ENCODE results near the gene ZFHX3. TPM values are rescaled to one million over a fixed set of nuclear protein-coding genes. Genes with fewer than 3 reads are reported as not detected.

ZFHX3 gene
- total and polyA plus RNA-seq, 2 donors (not counting 3 experiments of a cell fraction or from before 2014, with no cell fraction given) = 3.7 to 18.8 TPM

GRCh38 chr16:72833969-72834368 lies 214.0 kb downstream of the ZFHX3 start:
- ChIA-PET POLR2A (interaction anchor here (0.6 kb wide), 1 partner anchor 235 kb away, joined by 3 read pairs; no protein-coding TSS in a partner anchor), CTCF (interaction anchor here (1.8 to 3.3 kb wide), 6 partner anchors 10 to 363 kb away, joined by 5 to 50 read pairs (median 22); partner anchors contain the start of gene ZFHX3)
- FAIRE-seq (no peak), DNase-seq (ENCODE audit: low read depth, low spot score) (no peak)
- H3K9me1 ChIP-seq (replicated peaks; ENCODE audit: control insufficient read depth, extremely low read depth, insufficient read depth, low read length) = no peaks in the 10 kb centered on the region
- no peak overlapping the region for H3K4me3 ChIP-seq (replicated peaks in 1 of 3; ENCODE audit: insufficient read depth in 1 of 3, low read depth in 1 of 3, low read length in 3 of 3)
- dilution Hi-C loops (cut with MboI; ENCODE audit: extremely low pct_ligation_motif_present, low sequenced_read_pairs) = no loop called here
- BruUV-seq (replicated peaks) = no TSS peak
- H4K20me1 ChIP-seq (replicated peaks; ENCODE audit: control insufficient read depth, extremely low read depth, insufficient read depth, low read length) = no peaks in the 10 kb centered on the region
- H3K79me2 ChIP-seq (ENCODE audit: control insufficient read depth, insufficient read depth, low read length) = no peaks in the 10 kb centered on the region
- intact Hi-C loops (cut with micrococcal nuclease) = loop anchor here (2.0 to 5.0 kb wide), 3 partner anchors 219 to 1123 kb away; no protein-coding TSS in a partner anchor
- no peak overlapping the region for H3K27ac ChIP-seq (ENCODE audit: insufficient read depth, low read depth, low read length)
- H3K27me3 ChIP-seq (ENCODE audit: control insufficient read depth in 2 of 2, insufficient read depth in 2 of 2, low read length in 2 of 2) = no peaks in the 10 kb centered on the region
- no peak overlapping the region for H3K4me2 ChIP-seq (ENCODE audit: insufficient read depth, low read length)
- peaks cover 0 to 3% of the 10 kb centered on the region in 2 experiments for H3K36me3 ChIP-seq (ENCODE audit: control insufficient read depth in 2 of 2, extremely low read depth in 1 of 2, insufficient read depth in 2 of 2, low read length in 2 of 2)
- no peak overlapping the region for H3K9ac ChIP-seq (replicated peaks; ENCODE audit: extremely low read depth, insufficient read depth, low read length)
- no peaks in the 10 kb centered on the region for H3K9me3 ChIP-seq (replicated peaks; ENCODE audit: control insufficient read depth, insufficient read depth, low read length)
- H3K4me1 ChIP-seq (ENCODE audit: control insufficient read depth, extremely low read depth, insufficient read depth, low read length) = no peaks in the 10 kb centered on the region
- no peak overlapping the region for H2AFZ ChIP-seq (ENCODE audit: low read depth, low read length)
- TF ChIP-seq FOS (IDR thresholded peaks at IDR 0.05; ENCODE audit: borderline replicate concordance, insufficient read depth, low read length) (no peak), POLR2AphosphoS5 (IDR thresholded peaks at IDR 0.05; ENCODE audit: insufficient read depth, low read depth, low read length) (no peak)

- Histone ChIP-seq H3K9me3 (replicated peaks; ENCODE audit: control insufficient read depth, insufficient read depth, low read length) (no peaks in the 10 kb centered on the region), H3K27ac (ENCODE audit: insufficient read depth, low read depth, low read length) (no peak overlapping the region), H4K20me1 (replicated peaks; ENCODE audit: control insufficient read depth, extremely low read depth, insufficient read depth, low read length) (no peaks in the 10 kb centered on the region), H3K4me3 (replicated peaks in 1 of 3; ENCODE audit: insufficient read depth in 1 of 3, low read depth in 1 of 3, low read length in 3 of 3) (no peak overlapping the region), H3K9ac (replicated peaks; ENCODE audit: extremely low read depth, insufficient read depth, low read length) (no peak overlapping the region), H3K27me3 (ENCODE audit: control insufficient read depth in 2 of 2, insufficient read depth in 2 of 2, low read length in 2 of 2) (no peaks in the 10 kb centered on the region), H2AFZ (ENCODE audit: low read depth, low read length) (no peak overlapping the region), H3K79me2 (ENCODE audit: control insufficient read depth, insufficient read depth, low read length) (no peaks in the 10 kb centered on the region), H3K9me1 (replicated peaks; ENCODE audit: control insufficient read depth, extremely low read depth, insufficient read depth, low read length) (no peaks in the 10 kb centered on the region), H3K36me3 (ENCODE audit: control insufficient read depth in 2 of 2, extremely low read depth in 1 of 2, insufficient read depth in 2 of 2, low read length in 2 of 2) (peaks cover 0 to 3% of the 10 kb centered on the region in 2 experiments), H3K4me1 (ENCODE audit: control insufficient read depth, extremely low read depth, insufficient read depth, low read length) (no peaks in the 10 kb centered on the region), H3K4me2 (ENCODE audit: insufficient read depth, low read length) (no peak overlapping the region)
- dilution Hi-C loops (cut with MboI; ENCODE audit: extremely low pct_ligation_motif_present, low sequenced_read_pairs) (no loop called here), intact Hi-C loops (cut with micrococcal nuclease) (loop anchor here (2.0 to 5.0 kb wide), 3 partner anchors 219 to 1124 kb away; no protein-coding TSS in a partner anchor)
- ChIA-PET CTCF (interaction anchor here (0.7 to 3.3 kb wide), 54 partner anchors 7 to 1442 kb away, joined by 3 to 55 read pairs (median 7); partner anchors contain the start of gene ZFHX3), POLR2A (interaction anchor here (0.8 kb wide), 1 partner anchor 61 kb away, joined by 4 read pairs; no protein-coding TSS in a partner anchor)
- no peak for DNase-seq (ENCODE audit: low read depth, low spot score)
- no peak for FAIRE-seq
- no TSS peak for BruUV-seq (replicated peaks)
- TF ChIP-seq EZH2 (IDR thresholded peaks at IDR 0.05; ENCODE audit: borderline replicate concordance, low read depth, low read length, severe bottlenecking) (no peak), JUN (IDR thresholded peaks at IDR 0.05; ENCODE audit: borderline replicate concordance, insufficient read depth, insufficient read length, low read depth) (no peak), CTCF (IDR thresholded peaks at IDR 0.05; ENCODE audit: extremely low read depth in 1 of 2, insufficient read depth in 1 of 2, low read depth in 1 of 2, low read length in 2 of 2) (no peak), POLR2AphosphoS5 (IDR thresholded peaks at IDR 0.05; ENCODE audit: insufficient read depth, low read depth, low read length) (no peak)
These were observed 214.4 kb downstream of the ZFHX3 start for GRCh38 chr16:72833482-72833881.

All from endothelial cell of umbilical vein (primary cell).